A549 (cell line): ENCODE data around the gene STMN3. TPM values are rescaled to one million over a fixed set of nuclear protein-coding genes. Genes with fewer than 3 reads are reported as not detected.
A peak's percentile ranks its signal among the peaks of the same experiment; 100 is the strongest.

Experiments
- ATAC-seq, 2 experiments: fragments of 200-7000 bp in 1 of 2; fragments of >200 bp in 1 of 2; cut with Nextera tagmentation in 1 of 2; cut with Tn5 transposase in 1 of 2; 3 replicates each; pipeline versions ENCODE4 v1.8.0 to v1.9.1; 2018 to 2020; ENCODE audit warnings: mild to moderate bottlenecking in 1 of 2, moderate library complexity in 1 of 2
- CTCF ChIA-PET: fragments of 300-600 bp; sonication (Branson Sonifier 250); formaldehyde crosslinking; extraction: SDS; loops from one replicate; lab custom pipeline; 2021; ENCODE audit warnings: antibody characterized with exemption, inconsistent platforms; lab: Yijun Ruan, JAX
- POLR2A ChIA-PET: fragments of 350-600 bp; formaldehyde crosslinking; extraction: SDS; loops from one replicate; lab custom pipeline; 2021; ENCODE audit warnings: antibody characterized with exemption, inconsistent platforms; lab: Yijun Ruan, JAX
- DNase-seq, 2 experiments: peaks; one replicate each; pipeline versions ENCODE4 v3.0.0 to v3.0.0-alpha.2; 2011 to 2016; ENCODE audit warnings: low read depth in 1 of 2, low spot score in 1 of 2
- FAIRE-seq: peaks from 2 replicates; lab custom pipeline; 2011; peaks lifted over from hg19 to GRCh38; lab: Jason Lieb, UNC
- H3K27ac ChIP-seq, 2 experiments: fragments of >200 bp; sonication (Bioruptor Twin); formaldehyde crosslinking; 3 replicates each; pipeline ENCODE4 v1.5.1; 2016 to 2017
- H3K4me1 ChIP-seq: fragments of >200 bp; sonication (Bioruptor Twin); formaldehyde crosslinking; 3 replicates; pipeline ENCODE4 v1.6.1; 2016
- H3K4me2 ChIP-seq: fragments of >200 bp; sonication (Bioruptor Twin); formaldehyde crosslinking; 3 replicates; pipeline ENCODE4 v1.6.1; 2016
- H3K4me3 ChIP-seq: fragments of >200 bp; sonication (Bioruptor Twin); formaldehyde crosslinking; 3 replicates; pipeline ENCODE4 v1.5.1; 2016
- H3K9me3 ChIP-seq: fragments of >200 bp; sonication (Bioruptor Twin); formaldehyde crosslinking; 3 replicates; pipeline ENCODE4 v1.6.1; 2016
- CBX8 ChIP-seq: fragments of 200-600 bp; sonication (generic); IDR thresholded peaks from 2 replicates; pipeline ENCODE4 v1.6.1; 2016
- CHD2 ChIP-seq: fragments of 150-350 bp; IDR thresholded peaks from 2 replicates; pipeline ENCODE4 v1.6.1; 2014; ENCODE audit warnings: low read length; ENCODE audit not compliant: partially characterized antibody
- EHMT2 ChIP-seq: fragments of 200-600 bp; sonication (generic); IDR thresholded peaks from 2 replicates; pipeline ENCODE4 v1.6.1; 2016; ENCODE audit warnings: antibody characterized with exemption, low read depth, mild to moderate bottlenecking, moderate library complexity
- ESRRA ChIP-seq: fragments of 150-350 bp; IDR thresholded peaks from 2 replicates; pipeline ENCODE4 v1.6.1; 2014; ENCODE audit warnings: mild to moderate bottlenecking, low read length, borderline replicate concordance
- FOSB ChIP-seq: fragments of 250-450 bp; sonication (Bioruptor Pico); IDR thresholded peaks from 2 replicates; pipeline ENCODE4 v1.5.0; 2020; ENCODE audit warnings: mild to moderate bottlenecking, moderate library complexity
- FOXS1 ChIP-seq: fragments of 250-450 bp; sonication (Bioruptor Pico); IDR thresholded peaks from 2 replicates; pipeline ENCODE4 v1.5.0; 2020; ENCODE audit warnings: mild to moderate bottlenecking, moderate library complexity
- HDAC2 ChIP-seq: fragments of 200-600 bp; sonication (generic); IDR thresholded peaks from 2 replicates; pipeline ENCODE4 v1.6.1; 2016
- HEYL ChIP-seq: fragments of 250-450 bp; sonication (Bioruptor Pico); IDR thresholded peaks from 2 replicates; pipeline ENCODE4 v1.8.0; 2021; ENCODE audit warnings: mild to moderate bottlenecking, moderate library complexity
- HOXA7 ChIP-seq: fragments of 250-450 bp; sonication (Bioruptor Pico); IDR thresholded peaks from 2 replicates; pipeline ENCODE4 v1.5.0; 2020; ENCODE audit warnings: mild to moderate bottlenecking, moderate library complexity
- HOXB13 ChIP-seq: fragments of 250-450 bp; sonication (Bioruptor Pico); IDR thresholded peaks from 2 replicates; pipeline ENCODE4 v1.5.0; 2020; ENCODE audit warnings: low read depth, mild to moderate bottlenecking, moderate library complexity
- HOXB5 ChIP-seq: fragments of 250-450 bp; sonication (Bioruptor Pico); IDR thresholded peaks from 2 replicates; pipeline ENCODE4 v1.5.0; 2020; ENCODE audit warnings: mild to moderate bottlenecking, moderate library complexity
- KDM5A ChIP-seq: fragments of 200-600 bp; sonication (generic); IDR thresholded peaks from 2 replicates; pipeline ENCODE4 v1.6.1; 2016; ENCODE audit warnings: antibody characterized with exemption, mild to moderate bottlenecking
- POLR2AphosphoS2 ChIP-seq: conservative IDR thresholded peaks from 2 replicates; pipeline ENCODE4 v1.6.1; 2012; ENCODE audit warnings: low read length, improper control_type of control experiment, inconsistent platforms
- RCOR1 ChIP-seq: fragments of 150-350 bp; IDR thresholded peaks from 2 replicates; pipeline ENCODE4 v1.6.1; 2014; ENCODE audit warnings: antibody characterized with exemption, low read length, low read depth
- RFX5 ChIP-seq: fragments of 450-650 bp; IDR thresholded peaks from 2 replicates; pipeline ENCODE4 v1.7.1; 2014; ENCODE audit warnings: antibody characterized with exemption, mild to moderate bottlenecking, moderate library complexity
- RNF2 ChIP-seq: fragments of 200-600 bp; sonication (generic); IDR thresholded peaks from 2 replicates; pipeline ENCODE4 v1.6.1; 2016; ENCODE audit warnings: low read depth, mild to moderate bottlenecking, antibody characterized with exemption, moderate library complexity, borderline replicate concordance
- ZFP36 ChIP-seq: fragments of 450-650 bp; IDR thresholded peaks from 2 replicates; pipeline ENCODE4 v1.6.1; 2014; ENCODE audit warnings: borderline replicate concordance; ENCODE audit not compliant: partially characterized antibody
- WGBS: methylation state at CpG from one replicate; pipeline ENCODE4 v1.1.6; 2017; ENCODE audit errors: missing lambda C conversion rate; 5-methylcytosine and 5-hydroxymethylcytosine counted together
- polyA plus RNA-seq, 4 experiments: library from polyadenylated mRNA; depleted of rRNA in 3 of 4; stranded (reverse); fragments of >200 nt; fragmentation: RNase III in 1 of 4; extraction: RNeasy Plus Mini Kit Qiagen cat#74134 plus additional on column Dnase treatment in 1 of 4; gene quantifications; 2 replicates in 3 of 4; 3 replicates in 1 of 4; pipeline ENCODE4 v1.2.3, GENCODE V29; 2011 to 2017
- TF ChIP-seq, protein P1 (sequence below): fragments of >200 bp; sonication (Bioruptor Twin); formaldehyde crosslinking; IDR thresholded peaks from 3 replicates; pipeline ENCODE4 v1.5.1; 2016
- TF ChIP-seq, protein P2 (sequence below): IDR thresholded peaks from 2 replicates; pipeline ENCODE4 v1.6.1; 2012
- TF ChIP-seq, protein P3 (sequence below): fragments of 450-650 bp; IDR thresholded peaks from 2 replicates; pipeline ENCODE4 v1.6.1; 2014; ENCODE audit warnings: antibody characterized with exemption

The STMN3 gene
- polyA plus RNA-seq, 2 of the 4 experiments (the other 2 are of a cell fraction), result 2.8 to 3.2 TPM

DNA sequence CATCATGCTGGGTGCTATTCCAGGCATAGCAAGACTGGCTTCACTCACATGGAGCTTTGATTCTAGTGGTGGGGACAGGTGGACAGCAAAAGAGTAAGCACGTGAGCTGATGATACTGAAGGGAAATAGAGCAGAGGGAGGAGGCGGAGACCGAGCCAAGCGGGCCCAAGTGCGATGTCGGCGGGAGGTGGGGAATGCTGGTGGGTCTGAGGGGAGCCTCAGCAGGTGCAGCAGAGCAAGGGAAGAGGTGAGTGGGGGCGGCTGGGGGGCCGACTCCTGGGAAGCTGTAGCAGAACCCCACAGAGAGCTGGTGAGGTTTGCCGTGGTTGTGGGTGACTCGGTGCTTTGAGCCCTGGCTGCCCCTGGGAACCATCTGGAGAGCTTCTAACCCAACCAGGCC is 15.1 kb upstream of the STMN3 start:
- POLR2A ChIA-PET, result no interaction called here
- CTCF ChIA-PET, result interaction anchor here (1.0 to 1.9 kb wide), 3 partner anchors 14 to 130 kb away, joined by 3 to 7 read pairs (median 6); partner anchors contain the start of gene PTK6
- no peak for TF ChIP-seq HEYL (CRISPR knock-in tag)
- TF ChIP-seq HOXA7 (CRISPR knock-in tag), result no peak
- TF ChIP-seq FOSB (CRISPR knock-in tag), result no peak
- no peak for TF ChIP-seq HOXB5 (CRISPR knock-in tag)
- TF ChIP-seq, all 56 proteins: peak for 0

DNA sequence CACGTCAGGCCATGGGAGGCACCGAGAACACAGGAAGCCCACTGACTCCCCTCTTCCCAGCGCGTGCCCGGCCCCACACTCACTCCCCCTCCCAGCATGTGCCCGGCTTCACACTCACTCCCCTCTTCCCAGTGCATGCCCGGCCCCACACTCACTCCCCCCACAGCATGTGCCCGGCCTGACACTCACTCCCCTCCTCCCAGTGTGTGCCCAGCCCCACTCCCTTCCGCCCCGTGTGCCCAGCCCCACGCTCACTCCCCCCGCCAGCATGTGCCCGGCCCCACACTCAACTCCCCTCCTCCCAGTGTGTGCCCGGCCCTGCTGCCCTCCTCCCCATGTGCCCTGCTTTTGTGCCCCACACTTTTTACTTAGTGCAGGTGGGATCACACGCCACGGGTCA is 14.6 kb upstream of the STMN3 start:
- 96% methylated on average over 11 of the region's 16 CpGs for WGBS
- CTCF ChIA-PET, result interaction anchor here (1.0 to 1.9 kb wide), 3 partner anchors 15 to 19 kb away, joined by 3 to 6 read pairs (median 3); no protein-coding TSS in a partner anchor

More for the DNA sequence above, 15.1 kb upstream of the STMN3 start:
- WGBS, result 95% methylated on average over 11 of the region's 11 CpGs
- no peak for FAIRE-seq
- Histone ChIP-seq H3K9me3 (no peaks in the 10 kb centered on the region), H3K4me3 (no peak overlapping the region), H3K4me2 (no peak overlapping the region), H3K4me1 (no peaks in the 10 kb centered on the region), H3K27ac (no peak overlapping the region)
- no peak for DNase-seq
- no peak for ATAC-seq

DNA sequence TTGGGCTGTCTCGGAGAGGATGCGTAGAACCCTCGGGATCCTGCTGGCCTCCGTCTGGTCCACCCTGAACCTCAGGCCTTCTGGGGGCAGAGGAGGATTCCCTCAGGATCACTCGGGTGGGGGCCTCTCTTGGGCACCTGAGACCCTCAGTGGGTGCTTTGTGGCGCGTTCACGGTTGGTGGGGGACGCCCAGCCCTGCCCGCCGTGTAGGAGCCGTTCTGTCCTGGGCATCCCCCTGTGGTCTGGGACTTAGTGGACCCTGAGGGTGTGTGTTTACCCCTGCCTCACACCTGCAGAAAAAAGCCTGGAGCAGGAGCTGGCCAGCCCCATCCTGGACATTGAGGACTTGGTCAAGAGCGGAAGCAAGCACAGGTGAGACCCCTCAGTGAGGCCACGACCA is 12.5 kb upstream of the STMN3 start:
- ATAC-seq, result no peak
- ChIA-PET POLR2A (no interaction called here), CTCF (interaction anchor here (1.0 to 3.1 kb wide), 4 partner anchors 16 to 308 kb away, joined by 3 to 6 read pairs (median 4); no protein-coding TSS in a partner anchor)
- no peak for DNase-seq
- WGBS, result 95% methylated on average over 8 of the region's 14 CpGs
- Histone ChIP-seq H3K4me1 (no peaks in the 10 kb centered on the region), H3K27ac (no peak overlapping the region), H3K4me3 (no peak overlapping the region), H3K4me2 (no peak overlapping the region), H3K9me3 (no peaks in the 10 kb centered on the region)
- FAIRE-seq, result no peak
- TF ChIP-seq KDM5A (no peak), EHMT2 (no peak), CHD2 (no peak), POLR2AphosphoS2 (no peak)
- TF ChIP-seq, protein P1, sequence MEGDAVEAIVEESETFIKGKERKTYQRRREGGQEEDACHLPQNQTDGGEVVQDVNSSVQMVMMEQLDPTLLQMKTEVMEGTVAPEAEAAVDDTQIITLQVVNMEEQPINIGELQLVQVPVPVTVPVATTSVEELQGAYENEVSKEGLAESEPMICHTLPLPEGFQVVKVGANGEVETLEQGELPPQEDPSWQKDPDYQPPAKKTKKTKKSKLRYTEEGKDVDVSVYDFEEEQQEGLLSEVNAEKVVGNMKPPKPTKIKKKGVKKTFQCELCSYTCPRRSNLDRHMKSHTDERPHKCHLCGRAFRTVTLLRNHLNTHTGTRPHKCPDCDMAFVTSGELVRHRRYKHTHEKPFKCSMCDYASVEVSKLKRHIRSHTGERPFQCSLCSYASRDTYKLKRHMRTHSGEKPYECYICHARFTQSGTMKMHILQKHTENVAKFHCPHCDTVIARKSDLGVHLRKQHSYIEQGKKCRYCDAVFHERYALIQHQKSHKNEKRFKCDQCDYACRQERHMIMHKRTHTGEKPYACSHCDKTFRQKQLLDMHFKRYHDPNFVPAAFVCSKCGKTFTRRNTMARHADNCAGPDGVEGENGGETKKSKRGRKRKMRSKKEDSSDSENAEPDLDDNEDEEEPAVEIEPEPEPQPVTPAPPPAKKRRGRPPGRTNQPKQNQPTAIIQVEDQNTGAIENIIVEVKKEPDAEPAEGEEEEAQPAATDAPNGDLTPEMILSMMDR, result no peak

More for the DNA sequence above, 14.6 kb upstream of the STMN3 start:
- FAIRE-seq (no peak), ATAC-seq (no peak), DNase-seq (no peak)
- Histone ChIP-seq H3K4me1 (no peaks in the 10 kb centered on the region), H3K4me3 (no peak overlapping the region)
- POLR2A ChIA-PET, result interaction anchor here (1.1 kb wide), 1 partner anchor 14 kb away, joined by 3 read pairs; no protein-coding TSS in a partner anchor
- TF ChIP-seq, protein P2, sequence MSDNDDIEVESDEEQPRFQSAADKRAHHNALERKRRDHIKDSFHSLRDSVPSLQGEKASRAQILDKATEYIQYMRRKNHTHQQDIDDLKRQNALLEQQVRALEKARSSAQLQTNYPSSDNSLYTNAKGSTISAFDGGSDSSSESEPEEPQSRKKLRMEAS, result no peak
- TF ChIP-seq, all 56 proteins: peak for 0
- Histone ChIP-seq H3K9me3 (no peaks in the 10 kb centered on the region), H3K27ac (no peak overlapping the region), H3K4me2 (no peak overlapping the region)

DNA sequence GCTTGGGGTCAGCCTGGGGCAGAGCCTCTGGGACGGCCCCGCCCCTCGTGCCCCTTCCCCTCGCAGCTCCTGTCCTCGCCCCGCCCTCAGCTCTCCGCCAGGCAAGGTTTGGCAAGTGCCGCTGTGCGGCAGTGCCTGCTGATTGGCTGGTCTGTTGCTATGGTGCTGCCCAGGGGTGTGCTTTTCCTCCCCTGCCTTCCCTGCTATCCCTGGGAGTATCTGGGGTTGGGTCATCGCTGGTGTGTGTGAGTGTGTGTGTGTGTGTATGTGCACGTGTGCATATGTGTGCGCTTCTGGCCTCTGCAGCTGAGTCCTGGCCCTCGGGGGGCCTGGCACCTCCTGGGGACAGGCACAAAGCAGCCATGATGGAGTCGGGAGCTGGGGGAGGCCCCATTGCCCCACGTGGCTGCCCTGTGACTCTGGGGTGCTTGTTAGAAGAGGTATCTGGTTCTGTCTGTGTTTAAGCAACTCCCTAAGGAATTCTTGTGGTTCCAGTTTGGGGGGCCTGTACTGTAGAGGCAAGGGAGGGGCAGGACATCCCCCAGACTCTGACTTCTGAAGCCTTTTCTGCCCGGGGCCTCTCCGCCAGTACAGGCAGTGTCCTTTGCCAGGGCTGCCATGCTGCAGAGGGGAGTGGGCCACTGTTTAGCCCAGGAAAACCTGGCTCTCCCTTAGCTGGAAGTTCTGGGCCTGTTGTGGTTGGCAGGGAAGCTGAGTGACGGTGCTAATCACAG is 11.8 kb upstream of the STMN3 start:
- Histone ChIP-seq H3K27ac (no peak overlapping the region), H3K4me2 (no peak overlapping the region)
- POLR2A ChIA-PET, result no interaction called here
- 92% methylated on average over 7 of the region's 18 CpGs for WGBS
- peak in 1 of 2 experiments; percentile 45; a peak in 3 of 6 replicates for ATAC-seq
- no peak for FAIRE-seq
- TF ChIP-seq RNF2 (no peak), FOXS1 (CRISPR knock-in tag) (no peak), CBX8 (no peak), ZFP36 (no peak), HDAC2 (no peak), RCOR1 (no peak), HOXB13 (CRISPR knock-in tag) (no peak), ESRRA (no peak), RFX5 (no peak)
- TF ChIP-seq, protein P2, result no peak
- TF ChIP-seq, protein P3, sequence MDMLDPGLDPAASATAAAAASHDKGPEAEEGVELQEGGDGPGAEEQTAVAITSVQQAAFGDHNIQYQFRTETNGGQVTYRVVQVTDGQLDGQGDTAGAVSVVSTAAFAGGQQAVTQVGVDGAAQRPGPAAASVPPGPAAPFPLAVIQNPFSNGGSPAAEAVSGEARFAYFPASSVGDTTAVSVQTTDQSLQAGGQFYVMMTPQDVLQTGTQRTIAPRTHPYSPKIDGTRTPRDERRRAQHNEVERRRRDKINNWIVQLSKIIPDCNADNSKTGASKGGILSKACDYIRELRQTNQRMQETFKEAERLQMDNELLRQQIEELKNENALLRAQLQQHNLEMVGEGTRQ, result no peak
- TF ChIP-seq, all 56 proteins: peak for 0
- Histone ChIP-seq H3K4me1 (no peaks in the 10 kb centered on the region), H3K4me3 (no peak overlapping the region), H3K9me3 (no peaks in the 10 kb centered on the region)
- no peak for DNase-seq
- CTCF ChIA-PET, result interaction anchor here (1.4 to 3.1 kb wide), 2 partner anchors 123 to 309 kb away, joined by 3 to 6 read pairs; no protein-coding TSS in a partner anchor
